ENCODE measurements around the gene KIF13A.

- TF ChIP-seq CTCF (IDR thresholded peaks at IDR 0.05) (no peak), POLR2A (IDR thresholded peaks at IDR 0.05) (no peak)
Observed at GRCh38 chr6:17949168-17949567, 38.3 kb downstream of the KIF13A start.
